NCI-H526 (cell line): Measurements from ENCODE around the gene CST4.
"Not testable (repeated sequence)": the region's sequence is repeated elsewhere in the genome, so short reads cannot be mapped to it uniquely, and the experiment has no call there.

Experiments
- DNase-seq, 2 experiments: peaks; one replicate each; lab custom pipeline; 2025; lab: John Stamatoyannopoulos, UW

The CST4 gene

GRCh38 chr20:23640671-23641667 is 47.9 kb downstream of the CST4 start:
- DNase-seq = no peak

GRCh38 chr20:23640018-23640601 is 48.7 kb downstream of the CST4 start:
- DNase-seq = no peak

- DNase-seq = no peak
Observed at GRCh38 chr20:23639490-23639958, 49.3 kb downstream of the CST4 start.

DNA sequence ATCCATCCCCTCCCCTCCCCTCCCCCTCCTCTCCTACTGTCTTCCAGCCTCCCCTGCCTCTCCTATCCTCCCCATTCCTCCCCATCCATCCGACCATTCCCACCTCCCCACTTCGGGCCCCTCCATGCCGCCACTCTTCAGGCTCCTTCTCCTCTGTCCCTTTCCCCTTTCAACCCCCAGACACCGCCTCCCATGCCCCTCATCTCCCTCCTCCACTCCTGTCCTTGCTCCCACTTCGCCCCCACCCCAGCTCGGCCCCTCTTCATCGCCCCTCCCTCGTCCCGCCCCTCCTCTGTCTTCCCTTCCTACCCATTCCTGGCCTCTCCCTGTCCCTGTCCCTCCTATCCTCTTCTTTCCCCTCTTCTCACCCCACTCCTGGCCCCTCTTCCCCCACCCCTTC is 50.5 kb downstream of the CST4 start:
- no peak for DNase-seq

- DNase-seq = peak; percentile 55 to 94
Observed at GRCh38 chr20:23637282-23638221, 51.3 kb downstream of the CST4 start, which contains the start of gene CST3. TSS of gene CST3 (minus strand) at chr20:23637955. CDS start at chr20:23637862, 93 bp downstream.

GRCh38 chr20:23636908-23637281 is 51.9 kb downstream of the CST4 start:
- DNase-seq = no peak

GRCh38 chr20:23636182-23636907 is 52.5 kb downstream of the CST4 start:
- no peak for DNase-seq

DNA sequence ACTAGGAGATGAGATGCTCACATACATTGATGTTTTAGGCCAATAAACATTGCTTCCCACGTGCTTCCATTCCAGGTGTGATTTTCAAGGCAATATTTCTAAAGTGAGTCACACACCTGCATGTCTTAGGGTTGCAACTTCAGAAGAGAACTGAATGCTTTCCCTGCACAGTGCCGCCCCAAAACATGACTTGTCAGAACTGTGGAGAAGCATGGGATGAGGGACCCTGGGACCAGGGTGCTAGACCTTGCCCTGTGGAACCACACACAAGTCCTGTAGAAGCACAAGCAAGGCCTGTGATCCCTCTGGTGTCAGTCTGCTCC is 53.1 kb downstream of the CST4 start:
- not testable (repeated sequence) for DNase-seq
